NCI-H2196 treated with DMSO at 0.1 percent for 48 hours (cell line): Measurements from ENCODE around the gene GRK3.

ENCODE experiments used
- DNase-seq: peaks from one replicate; lab custom pipeline; 2025; ENCODE audit not compliant: unreplicated experiment; lab: John Stamatoyannopoulos, UW

Gene GRK3

GRCh38 chr22:25751174-25751581, 186.7 kb downstream of the GRK3 start:
- DNase-seq: no peak

- DNase-seq: no peak
Measured at GRCh38 chr22:25752615-25753214, 188.2 kb downstream of the GRK3 start.

- no peak for DNase-seq
Measured at GRCh38 chr22:25753252-25753651, 188.8 kb downstream of the GRK3 start.

GRCh38 chr22:25754527-25755202, 190.2 kb downstream of the GRK3 start:
- no peak for DNase-seq

GRCh38 chr22:25757686-25758085, 193.2 kb downstream of the GRK3 start:
- DNase-seq: no peak

GRCh38 chr22:25758316-25758715, 193.8 kb downstream of the GRK3 start:
- DNase-seq: no peak

- no peak for DNase-seq
Measured at GRCh38 chr22:25759825-25760231, 195.4 kb downstream of the GRK3 start.

GRCh38 chr22:25760294-25760693, 195.8 kb downstream of the GRK3 start:
- no peak for DNase-seq

GRCh38 chr22:25760848-25761595, 196.5 kb downstream of the GRK3 start:
- DNase-seq: no peak

GRCh38 chr22:25762147-25762546, 197.7 kb downstream of the GRK3 start:
- DNase-seq: no peak

GRCh38 chr22:25763239-25763777, 198.8 kb downstream of the GRK3 start:
- DNase-seq: no peak

- no peak for DNase-seq
Measured at GRCh38 chr22:25764270-25765015, 200.0 kb downstream of the GRK3 start.

GRCh38 chr22:25765016-25765367, 200.5 kb downstream of the GRK3 start:
- DNase-seq: no peak

GRCh38 chr22:25765801-25766200, 201.3 kb downstream of the GRK3 start:
- no peak for DNase-seq

GRCh38 chr22:25766418-25766817, 201.9 kb downstream of the GRK3 start:
- DNase-seq: no peak

- DNase-seq: no peak
Measured at GRCh38 chr22:25770333-25770732, 205.9 kb downstream of the GRK3 start.

- no peak for DNase-seq
Measured at GRCh38 chr22:25772288-25772687, 207.8 kb downstream of the GRK3 start.

GRCh38 chr22:25774575-25775026, 210.1 kb downstream of the GRK3 start:
- no peak for DNase-seq

GRCh38 chr22:25775531-25775930, 211.1 kb downstream of the GRK3 start:
- DNase-seq: no peak

GRCh38 chr22:25777411-25777810, 212.9 kb downstream of the GRK3 start:
- no peak for DNase-seq

- DNase-seq: peak; percentile 22
Measured at GRCh38 chr22:25777870-25778269, 213.4 kb downstream of the GRK3 start.
